ENCODE results near the gene PSMF1. TPM values are rescaled to one million over a fixed set of nuclear protein-coding genes. Genes with fewer than 3 reads are reported as not detected.

The PSMF1 gene
- total and polyA plus RNA-seq, 2 of the 13 experiments (the other 11 are each of a cell fraction or from before 2014, with no cell fraction given), result 82.5 to 86.0 TPM

GRCh38 chr20:1184638-1185315 lies 66.4 kb downstream of the PSMF1 start, which contains the start of gene TMEM74B:
TSS of gene TMEM74B (minus strand) at chr20:1184981. CDS start at chr20:1183801, 1,180 bp downstream.
- DNase-seq (ENCODE audit: low spot score), result no peak
- in situ Hi-C loops (cut with HindIII; ENCODE audit: extremely low pct_ligation_motif_present, low pct_unique_long_range_greater_than_20kb), result loop anchor here (5.0 to 10.0 kb wide), 3 partner anchors 67 to 370 kb away; partner anchors contain the start of gene PSMF1
- H3K27ac ChIP-seq (ENCODE audit: extremely low read length, insufficient read depth, low read length), result no peak within 1 kb of the TSS
- H3K27me3 ChIP-seq (ENCODE audit: control insufficient read depth in 1 of 2, insufficient read depth in 2 of 2, low read length in 2 of 2), result no peaks in the 10 kb centered on the region; a peak in 1 of 5 replicates
- no TSS peak for BruUV-seq (replicated peaks)
- CTCF ChIA-PET (ENCODE audit: low intra/inter-chr PET ratio, low total read pairs), result interaction anchor here (1.6 to 2.7 kb wide), 3 partner anchors 76 to 369 kb away, joined by 4 to 12 read pairs (median 4); no protein-coding TSS in a partner anchor
- no peaks in the 10 kb centered on the region for H4K20me1 ChIP-seq (ENCODE audit: insufficient read depth, low read length)
- ATAC-seq, result peak; percentile 19
- H3K9ac ChIP-seq (ENCODE audit: insufficient read depth, low read depth, low read length), result peak within 1 kb of the TSS; percentile 69
- 9% methylated on average over 23 of the region's 76 CpGs for WGBS (ENCODE audit: low lambda C conversion rate)
- H3K4me3 ChIP-seq (replicated peaks in 1 of 3; ENCODE audit: insufficient read depth in 1 of 3, low read depth in 2 of 3, low read length in 3 of 3), result peak within 1 kb of the TSS; percentile 56 to 75 (median 69)
- H3K4me2 ChIP-seq (ENCODE audit: low read depth, low read length), result peak within 1 kb of the TSS; percentile 94
- POLR2A ChIA-PET, result no interaction called here
- H2AFZ ChIP-seq (ENCODE audit: low read length), result no peak within 1 kb of the TSS
- no peaks in the 10 kb centered on the region for H3K79me2 ChIP-seq (ENCODE audit: insufficient read depth, low read length)
- H3K9me3 ChIP-seq (ENCODE audit: low read length), result no peaks in the 10 kb centered on the region
- peaks cover 60% of the 10 kb centered on the region for H3K4me1 ChIP-seq (ENCODE audit: insufficient read depth, low read length)
- H3K36me3 ChIP-seq (replicated peaks in 1 of 2; ENCODE audit: control insufficient read depth in 1 of 2, insufficient read depth in 2 of 2, low read length in 2 of 2), result peaks cover 0 to 4% of the 10 kb centered on the region in 2 experiments; a peak in 1 of 5 replicates
- intact Hi-C loops (cut with micrococcal nuclease; ENCODE audit: unreplicated experiment), result loop anchor here (10.0 kb wide), 1 partner anchor 370 kb away; no protein-coding TSS in a partner anchor
- no peak for FAIRE-seq
- 0 out of 2 replicates have a peak, but pooled peaks have one; percentile 38 for TF ChIP-seq PHF20 (CRISPR knock-in tag; IDR thresholded peaks at IDR 0.05)
- 0 out of 2 replicates have a peak, but pooled peaks have one; percentile 17 for TF ChIP-seq ZBTB14 (CRISPR knock-in tag; IDR thresholded peaks at IDR 0.05)
- no peak for TF ChIP-seq RORA (CRISPR knock-in tag; IDR thresholded peaks at IDR 0.05)
- peak; percentile 51; the same call in 1 of the 2 replicates for TF ChIP-seq FOXO1 (CRISPR knock-in tag; IDR thresholded peaks at IDR 0.05)
- peak; percentile 50 to 73; a peak in 2 of 4 replicates for TF ChIP-seq HMGXB4 (CRISPR knock-in tag; IDR thresholded peaks at IDR 0.05; ENCODE audit: borderline replicate concordance in 1 of 2, low read depth in 1 of 2)
- TF ChIP-seq CREBL2 (CRISPR knock-in tag; IDR thresholded peaks at IDR 0.05; ENCODE audit: borderline replicate concordance), result peak; percentile 55; the same call in 1 of the 2 replicates
- peak; percentile 61 for TF ChIP-seq ZNF770 (CRISPR knock-in tag; IDR thresholded peaks at IDR 0.05)
- 0 out of 2 replicates have a peak, but pooled peaks have one; percentile 38 for TF ChIP-seq ZC3H13 (CRISPR knock-in tag; IDR thresholded peaks at IDR 0.05)
- no peak; the same call in 1 of the 2 replicates for TF ChIP-seq ZNF501 (CRISPR knock-in tag; IDR thresholded peaks at IDR 0.05)
- 0 out of 2 replicates have a peak, but pooled peaks have one; percentile 12 for TF ChIP-seq ZNF607 (CRISPR knock-in tag; IDR thresholded peaks at IDR 0.05; ENCODE audit: borderline replicate concordance)
- peak; percentile 65 for TF ChIP-seq ZNF800 (CRISPR knock-in tag; IDR thresholded peaks at IDR 0.05)
- TF ChIP-seq RARG (CRISPR knock-in tag; IDR thresholded peaks at IDR 0.05; ENCODE audit: low read depth), result no peak
- TF ChIP-seq ZBTB7A (CRISPR knock-in tag; IDR thresholded peaks at IDR 0.05), result peak; percentile 88
- peak; percentile 82; the same call in 1 of the 2 replicates for TF ChIP-seq FOXC1 (CRISPR knock-in tag; IDR thresholded peaks at IDR 0.05; ENCODE audit: borderline replicate concordance)
